Measurements from ENCODE around the gene BORA.
"Not testable (repeated sequence)": the region's sequence is repeated elsewhere in the genome, so short reads cannot be mapped to it uniquely, and the experiment has no call there.

DNA sequence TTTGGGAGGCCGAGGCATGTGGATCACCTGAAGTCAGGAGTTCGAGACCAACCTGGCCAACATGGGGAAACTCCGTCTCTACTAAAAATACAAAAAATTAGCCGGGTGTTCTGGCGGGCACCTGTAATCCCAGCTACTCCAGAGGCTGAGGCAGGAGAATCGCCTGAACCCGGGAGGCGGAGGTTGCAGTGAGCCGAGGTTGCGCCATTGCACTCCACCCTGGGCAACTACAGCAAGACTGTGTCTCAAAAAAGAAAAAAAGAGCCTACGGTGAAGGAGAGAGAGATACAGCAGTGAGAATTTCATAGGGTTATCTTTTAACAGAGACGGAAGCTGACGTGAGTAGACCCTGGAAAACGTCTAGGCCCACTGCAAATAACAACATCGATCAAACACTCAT, 1.5 kb upstream of the BORA start:
- TF ChIP-seq, protein P1, sequence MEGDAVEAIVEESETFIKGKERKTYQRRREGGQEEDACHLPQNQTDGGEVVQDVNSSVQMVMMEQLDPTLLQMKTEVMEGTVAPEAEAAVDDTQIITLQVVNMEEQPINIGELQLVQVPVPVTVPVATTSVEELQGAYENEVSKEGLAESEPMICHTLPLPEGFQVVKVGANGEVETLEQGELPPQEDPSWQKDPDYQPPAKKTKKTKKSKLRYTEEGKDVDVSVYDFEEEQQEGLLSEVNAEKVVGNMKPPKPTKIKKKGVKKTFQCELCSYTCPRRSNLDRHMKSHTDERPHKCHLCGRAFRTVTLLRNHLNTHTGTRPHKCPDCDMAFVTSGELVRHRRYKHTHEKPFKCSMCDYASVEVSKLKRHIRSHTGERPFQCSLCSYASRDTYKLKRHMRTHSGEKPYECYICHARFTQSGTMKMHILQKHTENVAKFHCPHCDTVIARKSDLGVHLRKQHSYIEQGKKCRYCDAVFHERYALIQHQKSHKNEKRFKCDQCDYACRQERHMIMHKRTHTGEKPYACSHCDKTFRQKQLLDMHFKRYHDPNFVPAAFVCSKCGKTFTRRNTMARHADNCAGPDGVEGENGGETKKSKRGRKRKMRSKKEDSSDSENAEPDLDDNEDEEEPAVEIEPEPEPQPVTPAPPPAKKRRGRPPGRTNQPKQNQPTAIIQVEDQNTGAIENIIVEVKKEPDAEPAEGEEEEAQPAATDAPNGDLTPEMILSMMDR (IDR thresholded peaks at IDR 0.05): not testable (repeated sequence)
- TF ChIP-seq POLR2A (IDR thresholded peaks at IDR 0.05): not testable (repeated sequence)

All from lower leg skin (tissue), 3 donors.